Right ventricle myocardium superior (tissue), 1 donor: ENCODE measurements around the gene NDE1. TPM values are rescaled to one million over a fixed set of nuclear protein-coding genes. Genes with fewer than 3 reads are reported as not detected.
"Not testable (repeated sequence)": the region's sequence is repeated elsewhere in the genome, so short reads cannot be mapped to it uniquely, and the experiment has no call there.

ENCODE experiments used
- ATAC-seq: fragments of 200-7000 bp; cut with Tn5 transposase; one replicate; pipeline ENCODE4 v1.9.1; 2020; ENCODE audit warnings: mild to moderate bottlenecking; ENCODE audit not compliant: poor library complexity
- DNase-seq: peaks from one replicate; pipeline ENCODE4 v3.0.0-alpha.2; 2020
- intact Hi-C: fragments of 100-400 bp; cut with DNase I; formaldehyde crosslinking; loops from one replicate; pipeline ENCODE4 v1.11.2; 2022
- total RNA-seq: library from RNA; stranded (reverse); fragmentation: NEBNext Ultra II Directional; extraction: Animal tissue kit (Norgen Biotek cat#: 25700); gene quantifications from one replicate; pipeline ENCODE4 v1.2.1, GENCODE V29; 2021
- donor health status: DM: no; HTN: yes; CAD: no; lungs with severe emphysema.

The NDE1 gene
- total RNA-seq, 1 donor from 2014 or later: 12.6 TPM

DNA sequence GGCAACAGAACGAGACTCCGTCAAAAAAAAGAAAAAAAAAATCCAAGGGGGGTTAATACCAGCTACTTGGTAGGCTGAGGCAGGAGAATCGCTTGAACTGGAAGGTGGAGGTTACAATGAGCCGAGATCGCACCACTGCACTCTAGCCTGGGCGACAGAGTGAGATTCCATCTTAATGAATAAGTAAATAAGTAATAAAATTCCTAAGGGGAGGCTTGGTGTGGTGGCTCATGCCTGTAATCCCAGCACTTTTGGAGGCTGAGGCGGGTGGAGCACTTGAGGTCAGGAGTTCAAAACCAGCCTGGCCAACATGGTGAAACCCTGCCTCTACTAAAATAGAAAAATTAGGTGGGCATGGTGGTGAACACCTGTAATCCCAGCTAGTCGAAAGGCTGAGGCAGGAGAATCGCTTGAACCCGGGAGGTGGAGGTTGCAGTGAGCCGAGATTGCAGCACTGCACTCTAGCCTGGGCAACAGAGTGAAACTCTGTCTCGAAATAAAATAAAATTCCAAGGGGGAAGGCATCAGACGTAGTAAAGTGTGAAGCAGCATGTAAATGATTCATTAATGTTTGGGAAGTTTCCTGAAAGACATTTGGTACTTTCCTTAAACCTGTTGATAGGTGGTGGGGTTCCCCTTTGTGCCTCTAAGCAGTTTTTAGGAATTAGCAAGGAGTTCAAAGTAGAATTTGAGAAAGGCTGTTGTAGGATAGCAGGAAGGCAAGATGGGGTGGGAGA lies 3.3 kb upstream of the NDE1 start:
- ATAC-seq, DNase-seq, intact Hi-C loops: not testable (repeated sequence)

DNA sequence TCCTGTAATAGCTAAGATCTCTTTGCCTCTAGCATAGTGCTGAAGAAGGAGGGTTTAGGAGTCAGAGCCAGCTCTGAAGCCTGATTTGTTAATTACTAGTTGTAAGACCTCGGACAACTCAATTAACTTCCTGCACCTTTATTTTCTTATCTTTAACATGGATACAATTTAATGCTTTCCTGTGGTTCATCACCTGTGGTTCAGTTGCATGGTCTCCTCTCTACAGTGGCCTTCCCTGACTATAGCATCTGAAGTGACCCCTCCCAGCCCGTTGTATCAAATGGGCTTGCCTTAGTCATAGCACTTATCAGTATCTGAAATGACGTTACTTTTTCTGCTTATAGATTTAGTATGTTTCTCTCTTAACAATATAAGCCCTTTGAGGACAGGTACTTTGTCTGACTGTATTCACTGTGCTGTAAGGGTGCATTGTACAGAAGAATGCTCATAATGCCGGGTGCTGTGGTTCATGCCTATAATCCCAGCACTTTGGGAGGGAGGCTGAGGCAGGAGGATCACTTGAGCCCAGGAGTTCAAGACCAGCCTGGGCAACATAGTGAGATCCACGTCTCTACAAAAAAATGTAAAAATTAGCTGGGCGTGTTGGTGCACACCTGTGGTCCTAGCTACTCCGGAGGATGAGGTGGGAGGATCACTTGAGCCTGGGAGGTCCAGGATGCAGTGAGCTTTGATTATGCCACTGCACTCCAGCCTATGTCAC lies 2.6 kb upstream of the NDE1 start:
- no peak for DNase-seq
- ATAC-seq: no peak
- intact Hi-C loops: no loop called here

DNA sequence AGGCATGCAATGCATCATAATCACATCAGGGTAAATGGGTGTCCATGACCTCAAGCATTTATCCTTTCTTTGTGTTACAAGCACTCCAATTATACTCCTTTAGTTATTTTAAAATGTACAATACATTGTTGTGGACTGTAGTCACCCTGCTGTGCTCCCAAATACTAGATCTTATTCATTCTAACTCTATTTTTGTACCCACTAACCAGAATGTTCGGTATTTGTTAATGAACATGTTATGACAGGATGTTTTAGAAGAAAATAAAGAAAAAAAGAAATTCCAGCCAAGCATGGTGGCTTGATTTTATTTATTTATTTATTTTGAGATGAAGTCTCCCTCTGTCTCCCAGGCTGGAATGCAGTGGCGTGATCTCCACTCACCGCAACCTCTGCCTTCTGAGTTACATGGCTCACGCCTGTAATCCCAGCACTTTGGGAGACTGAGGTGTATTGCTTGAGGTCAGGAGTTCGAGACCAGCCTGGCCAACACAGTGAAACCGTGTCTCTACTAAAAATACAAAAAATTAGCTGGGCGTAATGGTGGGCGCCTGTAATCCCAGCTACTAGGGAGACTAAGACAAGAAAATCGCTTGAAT lies 1.8 kb upstream of the NDE1 start:
- DNase-seq: no peak
- no peak for ATAC-seq
- intact Hi-C loops: no loop called here

DNA sequence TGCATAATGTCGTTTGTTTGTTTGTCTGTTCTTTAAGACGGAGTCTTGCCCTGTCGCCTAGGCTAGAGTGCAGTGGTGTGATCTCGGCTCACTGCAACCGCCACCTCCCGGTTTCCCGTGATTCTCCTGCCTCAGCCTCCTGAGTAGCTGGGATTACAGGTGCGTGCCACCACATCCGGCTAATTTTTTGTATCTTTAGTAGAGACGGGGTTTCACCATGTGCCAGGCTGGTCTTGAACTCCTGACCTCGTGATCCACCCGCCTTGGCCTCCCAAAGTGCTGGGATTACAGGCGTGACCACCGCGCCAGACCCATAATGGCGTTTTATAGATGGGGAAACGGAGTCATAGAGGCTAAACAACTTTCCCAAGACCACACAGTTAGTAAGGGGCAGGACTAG lies 734 bp upstream of the NDE1 start:
- DNase-seq, intact Hi-C loops, ATAC-seq: not testable (repeated sequence)

DNA sequence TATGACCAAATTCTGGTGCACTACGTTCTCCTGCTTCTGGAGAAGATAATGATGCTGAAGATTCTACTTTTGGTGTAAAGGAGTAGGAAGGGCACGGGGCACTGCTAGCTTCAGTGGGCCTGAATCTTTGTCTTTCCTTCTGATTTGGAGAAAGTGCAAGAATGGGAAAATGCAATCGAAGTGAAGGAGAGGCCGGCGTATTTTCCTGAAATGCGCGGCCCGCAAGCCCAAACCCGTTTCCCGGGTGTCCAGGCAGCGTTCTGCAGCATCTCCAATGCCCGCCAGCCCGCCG lies 372 bp upstream of the NDE1 start:
- ATAC-seq: no peak
- DNase-seq: no peak
- intact Hi-C loops: no loop called here

DNA sequence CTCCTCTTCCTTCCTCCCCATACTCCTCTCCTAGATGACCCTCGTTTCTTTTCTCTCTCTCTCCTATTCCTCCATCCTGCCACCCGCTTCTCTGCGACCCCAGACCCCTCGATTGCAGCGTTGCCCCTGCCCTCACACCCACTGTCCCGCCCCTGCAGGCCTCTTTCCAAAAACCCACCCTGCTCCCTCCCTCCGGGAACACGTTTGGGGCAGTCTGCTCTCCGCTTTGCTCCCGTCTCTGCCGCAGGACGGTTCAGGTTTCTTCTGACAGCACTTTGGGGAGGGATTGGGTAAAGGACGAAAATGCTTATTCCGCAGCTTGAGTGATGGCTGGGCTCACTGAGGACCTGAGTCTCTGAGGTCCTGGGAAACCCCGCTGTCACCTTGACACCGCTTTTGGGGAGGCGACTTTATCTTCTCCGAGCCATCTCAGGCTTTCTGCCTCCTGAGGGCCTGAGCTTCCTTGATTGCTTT lies 690 bp downstream of the NDE1 start:
- intact Hi-C loops: no loop called here
- ATAC-seq (peak; percentile 23), DNase-seq (peak; percentile 47)

DNA sequence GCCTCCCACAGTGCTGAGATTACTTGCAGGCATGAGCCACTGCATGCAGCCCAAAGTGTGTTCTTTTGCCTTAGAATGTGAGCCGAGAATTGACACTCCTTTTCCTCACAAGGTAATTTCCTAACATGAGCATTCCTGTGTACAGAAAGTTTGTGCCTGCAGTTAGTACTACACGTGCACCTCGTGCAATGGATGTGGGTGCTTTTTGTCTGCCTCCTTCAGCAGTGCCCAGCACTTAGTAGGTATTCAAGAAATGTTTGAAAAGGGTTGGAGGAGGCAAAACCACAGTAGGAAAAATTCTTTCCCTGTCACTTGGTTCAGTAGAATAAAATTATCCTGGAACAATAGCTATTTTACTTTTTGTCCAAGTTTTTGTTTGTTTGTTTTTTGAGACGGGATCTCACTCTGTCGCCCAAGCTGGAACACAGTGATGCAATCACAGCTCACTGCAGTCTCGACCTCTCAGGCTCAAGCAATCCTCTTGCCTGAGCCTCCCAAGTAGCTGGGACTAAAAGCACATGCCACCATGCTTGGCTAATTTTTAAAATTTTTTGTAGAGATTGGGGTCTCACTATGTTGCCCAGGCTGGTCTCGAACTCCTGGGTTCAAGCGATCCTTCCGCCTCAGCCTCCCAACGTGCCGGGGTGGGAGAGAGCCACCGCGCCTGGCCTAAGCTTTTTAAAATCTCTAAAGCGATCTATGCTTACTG lies 2.4 kb downstream of the NDE1 start:
- intact Hi-C loops: no loop called here
- ATAC-seq (no peak), DNase-seq (no peak)

DNA sequence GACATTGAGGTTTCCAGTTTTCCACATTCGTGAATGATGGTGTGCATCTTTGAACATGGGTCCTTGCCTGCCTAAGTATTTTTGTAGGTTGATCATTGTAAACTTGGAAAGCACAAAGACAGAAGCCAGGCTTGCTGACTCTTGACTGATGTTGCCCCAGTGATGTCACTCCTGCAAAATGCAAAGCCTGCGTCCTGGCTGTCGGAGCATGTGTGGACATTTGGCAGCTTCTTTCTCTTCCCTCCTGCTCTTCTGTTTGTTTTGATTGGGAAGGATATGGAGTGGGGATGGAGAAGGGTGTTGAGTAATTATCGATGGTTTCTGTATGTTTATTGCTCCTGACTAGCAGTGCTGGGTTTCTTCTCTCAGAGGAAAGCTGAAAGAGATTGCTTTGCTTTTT lies 3.2 kb downstream of the NDE1 start:
- intact Hi-C loops: no loop called here
- DNase-seq (no peak), ATAC-seq (no peak)

DNA sequence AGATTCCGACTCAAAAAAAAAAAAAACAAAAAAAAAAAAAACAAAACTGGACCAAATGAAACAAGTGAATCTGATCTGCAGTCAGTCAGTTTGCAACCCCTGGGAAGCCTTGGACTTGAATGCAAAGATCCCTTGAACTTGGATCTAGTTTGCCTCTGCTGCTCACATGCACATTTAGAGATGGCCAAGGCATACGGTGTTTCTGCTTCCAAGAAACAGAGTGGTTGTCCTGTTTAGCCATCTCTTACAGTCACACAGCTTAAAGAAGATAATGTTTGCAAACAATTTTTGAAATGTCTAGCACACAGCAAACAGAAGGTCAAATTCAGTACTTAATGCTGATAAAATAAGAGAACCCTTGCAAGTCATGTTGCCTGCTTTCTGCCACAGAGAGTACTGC lies 4.5 kb downstream of the NDE1 start:
- intact Hi-C loops: no loop called here
- no peak for ATAC-seq
- no peak for DNase-seq

DNA sequence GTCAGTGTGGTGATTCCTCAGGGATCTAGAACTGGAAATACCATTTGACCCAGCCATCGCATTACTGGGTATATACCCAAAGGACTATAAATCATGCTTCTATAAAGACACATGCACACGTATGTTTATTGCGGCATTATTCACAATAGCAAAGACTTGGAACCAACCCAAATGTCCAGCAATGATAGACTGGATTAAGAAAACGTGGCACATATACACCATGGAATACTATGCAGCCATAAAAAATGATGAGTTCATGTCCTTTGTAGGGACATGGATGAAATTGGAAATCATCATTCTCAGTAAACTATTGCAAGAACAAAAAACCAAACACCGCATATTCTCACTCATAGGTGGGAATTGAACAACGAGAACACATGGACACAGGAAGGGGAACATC lies 5.5 kb downstream of the NDE1 start:
- DNase-seq, ATAC-seq, intact Hi-C loops: not testable (repeated sequence)

DNA sequence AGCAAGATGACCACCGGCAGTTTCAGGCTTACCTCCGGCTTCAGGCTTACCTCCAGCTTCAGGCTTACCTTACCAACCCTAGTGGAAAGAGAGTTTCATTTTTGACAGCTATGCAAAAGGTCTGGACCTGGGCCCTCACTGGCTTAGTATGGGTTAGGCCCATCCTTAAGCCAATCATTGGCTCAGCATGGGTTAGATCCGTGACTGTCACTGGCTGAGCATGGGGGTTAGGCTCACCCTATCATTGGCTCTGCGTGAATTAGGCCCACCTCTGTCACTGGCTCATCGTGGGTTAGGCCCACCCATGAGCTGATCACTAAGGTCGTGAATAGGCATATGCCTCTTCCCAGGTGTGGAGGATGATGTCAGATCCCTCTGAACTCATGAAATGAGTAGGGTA lies 8.1 kb downstream of the NDE1 start:
- DNase-seq: no peak
- intact Hi-C loops: no loop called here
- no peak for ATAC-seq

DNA sequence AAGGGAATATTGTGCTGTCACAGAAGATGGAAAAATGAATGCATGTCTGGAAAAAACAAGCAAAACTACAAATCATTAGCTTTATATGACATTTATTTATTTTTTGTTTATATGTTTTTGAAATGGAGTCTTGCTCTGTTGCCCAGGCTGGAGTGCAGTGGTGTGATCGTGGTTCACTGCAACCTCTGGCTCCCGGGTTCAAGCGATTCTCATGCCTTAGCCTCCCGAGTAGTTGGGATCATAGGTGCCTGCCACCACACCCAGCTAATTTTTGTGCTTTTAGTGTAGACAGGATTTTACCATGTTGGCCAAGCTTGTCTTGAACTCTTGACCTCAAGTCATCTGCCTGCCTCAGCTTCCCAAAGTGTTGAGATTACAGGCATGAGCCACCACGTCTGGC lies 8.5 kb downstream of the NDE1 start:
- no peak for ATAC-seq
- no peak for DNase-seq
- intact Hi-C loops: no loop called here

DNA sequence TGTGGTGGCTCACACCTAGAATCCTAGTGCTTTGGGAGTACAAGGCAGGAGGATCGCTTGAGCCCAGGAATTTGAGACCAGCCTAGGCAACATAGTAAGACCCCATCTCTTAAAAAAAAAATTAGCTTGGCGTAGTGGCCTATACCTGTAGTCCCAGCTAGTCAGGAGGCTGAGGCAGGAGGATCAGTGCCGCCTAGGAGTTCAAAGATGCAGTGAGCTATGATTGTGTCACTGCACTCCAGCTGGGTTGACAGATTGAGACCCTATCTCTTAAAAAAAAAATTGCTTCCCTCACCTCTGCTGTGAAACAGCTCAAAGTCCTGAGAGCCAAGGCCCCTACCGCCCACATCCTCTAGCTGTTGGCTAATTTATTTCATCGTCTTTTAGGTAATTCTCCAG lies 10.2 kb downstream of the NDE1 start:
- intact Hi-C loops: no loop called here
- DNase-seq: no peak
- no peak for ATAC-seq

DNA sequence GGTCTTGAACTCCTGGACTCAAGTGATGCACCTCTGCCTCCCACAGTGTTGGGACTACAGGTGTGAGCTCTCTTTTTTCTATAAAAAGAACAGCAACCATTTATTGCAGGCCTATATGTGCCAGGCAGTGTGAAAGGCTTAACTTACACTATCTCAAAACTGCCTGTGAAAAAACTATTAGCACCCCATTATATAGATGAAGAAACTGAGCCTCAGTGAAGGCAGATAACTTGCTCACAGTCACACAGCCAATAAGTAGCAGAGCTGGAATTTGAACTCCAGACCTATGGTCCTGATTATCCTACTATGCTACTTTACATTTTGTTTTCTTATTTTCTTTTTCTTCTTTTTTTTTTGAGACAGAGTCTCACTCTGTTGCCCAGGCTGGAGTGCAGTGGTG lies 15.1 kb downstream of the NDE1 start:
- intact Hi-C loops: no loop called here
- ATAC-seq (no peak), DNase-seq (no peak)

DNA sequence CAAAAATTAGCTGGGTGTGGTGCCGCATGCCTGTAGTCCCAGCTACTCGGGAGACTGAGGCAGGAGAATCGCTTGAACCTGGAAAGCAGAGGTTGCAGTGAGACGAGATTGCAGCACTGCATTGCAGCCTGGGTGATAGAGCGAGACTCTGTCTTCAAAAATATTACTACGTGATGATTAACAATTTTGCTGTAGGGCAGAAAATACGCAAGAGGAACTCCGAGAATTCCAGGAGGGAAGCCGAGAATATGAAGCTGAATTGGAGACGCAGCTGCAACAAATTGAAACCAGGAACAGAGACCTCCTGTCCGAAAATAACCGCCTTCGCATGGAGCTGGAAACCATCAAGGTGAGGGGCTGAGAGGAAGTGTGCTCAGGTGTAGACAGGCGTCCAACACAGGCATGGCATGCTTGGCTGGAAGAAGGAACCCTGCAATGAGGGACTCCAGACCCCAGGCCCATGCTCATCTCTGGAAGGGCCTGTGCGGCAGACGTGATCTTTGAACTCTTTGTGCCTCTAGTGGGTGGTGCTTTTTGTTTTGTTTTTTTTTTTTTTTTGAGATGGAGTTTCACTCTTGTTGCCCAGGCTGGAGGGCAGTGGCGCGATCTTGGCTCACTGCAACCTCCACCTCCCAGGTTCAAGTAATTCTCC lies 17.2 kb downstream of the NDE1 start:
- intact Hi-C loops: no loop called here
- DNase-seq: peak; percentile 11

DNA sequence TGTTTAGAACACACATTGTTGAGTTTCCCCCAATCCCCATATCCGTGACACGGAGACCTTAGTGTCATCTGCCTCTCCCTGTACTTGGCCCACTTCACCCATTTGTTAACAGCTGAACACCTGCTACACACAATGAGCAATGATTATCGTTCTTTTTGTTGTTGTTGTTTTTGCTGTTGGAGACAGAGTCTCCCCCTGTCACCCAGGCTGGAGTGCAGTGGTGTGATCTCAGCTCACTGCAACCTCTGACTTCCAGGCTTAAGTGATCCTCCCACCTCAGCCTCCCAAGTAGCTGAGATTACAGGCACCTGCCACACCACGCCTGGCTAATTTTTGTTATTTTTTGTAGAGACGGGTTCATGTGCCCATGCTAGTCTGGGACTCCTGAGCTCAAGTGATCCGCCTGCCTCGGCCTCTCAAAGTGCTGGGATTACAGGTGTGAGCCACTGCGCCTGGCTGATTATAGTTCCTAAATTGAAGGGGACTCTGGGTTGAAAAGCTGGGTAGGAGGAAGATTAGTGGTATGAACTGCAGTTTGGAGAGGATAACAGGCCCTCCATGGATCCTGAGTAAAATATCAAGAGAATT lies 21.6 kb downstream of the NDE1 start:
- intact Hi-C loops: no loop called here
- DNase-seq: peak; percentile 13
- ATAC-seq: no peak

More for the DNA sequence above, 17.2 kb downstream of the NDE1 start:
- no peak for ATAC-seq

DNA sequence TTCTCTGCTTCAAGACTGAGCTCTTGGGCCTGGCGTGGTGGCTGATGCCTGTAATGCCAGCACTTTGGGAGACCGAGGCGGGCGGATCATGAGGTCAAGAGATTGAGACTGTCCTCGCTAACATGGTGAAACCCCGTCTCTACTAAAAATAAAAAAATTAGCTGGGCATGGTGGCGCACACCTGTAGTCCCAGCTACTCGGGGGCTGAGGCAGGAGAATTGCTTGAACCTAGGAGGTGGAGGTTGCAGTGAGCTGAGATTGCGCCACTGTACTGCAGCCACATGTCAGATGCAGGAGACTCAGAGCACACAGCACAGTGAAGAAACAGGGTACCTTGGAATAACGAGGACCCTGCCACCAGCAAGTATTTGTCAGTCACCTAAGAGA lies 22.1 kb downstream of the NDE1 start:
- ATAC-seq, intact Hi-C loops: not testable (repeated sequence)
- peak; percentile 34 for DNase-seq

DNA sequence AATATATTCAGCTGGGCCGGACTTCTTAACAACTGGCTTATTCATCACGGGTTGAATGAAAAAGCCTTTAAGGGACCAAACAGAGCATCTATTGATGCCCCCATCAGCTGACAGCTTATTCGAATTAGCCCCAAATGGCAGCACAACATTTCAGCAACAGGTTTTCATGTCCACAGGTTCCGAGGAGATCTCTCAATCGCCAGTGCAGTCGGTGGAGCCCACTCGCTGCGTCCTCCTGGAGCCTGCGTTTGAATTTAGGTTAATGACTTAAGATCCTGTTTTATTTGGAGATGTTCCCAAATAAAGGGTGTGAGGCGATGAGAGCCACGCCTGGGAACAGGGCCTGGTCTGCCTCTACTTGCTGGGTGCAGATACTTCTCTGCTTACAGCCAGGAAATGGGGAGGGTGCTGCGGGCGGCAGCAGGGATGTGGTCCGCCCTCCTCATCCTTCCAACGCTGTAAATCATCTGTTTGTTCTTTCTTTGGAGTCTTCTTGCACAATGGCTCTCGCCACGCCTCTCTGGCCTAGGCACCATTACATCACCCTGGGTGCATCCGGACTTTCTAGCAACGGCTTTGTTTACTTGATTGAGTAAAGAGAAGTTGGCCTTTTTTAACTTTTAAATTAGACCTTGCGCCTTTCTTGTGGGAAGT lies 22.6 kb downstream of the NDE1 start:
- intact Hi-C loops: no loop called here
- DNase-seq: peak; percentile 94
- peak; percentile 95 for ATAC-seq
